ENCODE measurements around the gene BAG5. TPM values are rescaled to one million over a fixed set of nuclear protein-coding genes. Genes with fewer than 3 reads are reported as not detected.
"Not testable (repeated sequence)": the region's sequence is repeated elsewhere in the genome, so short reads cannot be mapped to it uniquely, and the experiment has no call there.

Gene BAG5, protein sequence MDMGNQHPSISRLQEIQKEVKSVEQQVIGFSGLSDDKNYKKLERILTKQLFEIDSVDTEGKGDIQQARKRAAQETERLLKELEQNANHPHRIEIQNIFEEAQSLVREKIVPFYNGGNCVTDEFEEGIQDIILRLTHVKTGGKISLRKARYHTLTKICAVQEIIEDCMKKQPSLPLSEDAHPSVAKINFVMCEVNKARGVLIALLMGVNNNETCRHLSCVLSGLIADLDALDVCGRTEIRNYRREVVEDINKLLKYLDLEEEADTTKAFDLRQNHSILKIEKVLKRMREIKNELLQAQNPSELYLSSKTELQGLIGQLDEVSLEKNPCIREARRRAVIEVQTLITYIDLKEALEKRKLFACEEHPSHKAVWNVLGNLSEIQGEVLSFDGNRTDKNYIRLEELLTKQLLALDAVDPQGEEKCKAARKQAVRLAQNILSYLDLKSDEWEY
- 23.1 and 32.6 TPM in 2 replicates for total RNA-seq (2014; rRNA removed; shearing (Covaris generic); ENCODE audit: low replicate concordance)

DNA sequence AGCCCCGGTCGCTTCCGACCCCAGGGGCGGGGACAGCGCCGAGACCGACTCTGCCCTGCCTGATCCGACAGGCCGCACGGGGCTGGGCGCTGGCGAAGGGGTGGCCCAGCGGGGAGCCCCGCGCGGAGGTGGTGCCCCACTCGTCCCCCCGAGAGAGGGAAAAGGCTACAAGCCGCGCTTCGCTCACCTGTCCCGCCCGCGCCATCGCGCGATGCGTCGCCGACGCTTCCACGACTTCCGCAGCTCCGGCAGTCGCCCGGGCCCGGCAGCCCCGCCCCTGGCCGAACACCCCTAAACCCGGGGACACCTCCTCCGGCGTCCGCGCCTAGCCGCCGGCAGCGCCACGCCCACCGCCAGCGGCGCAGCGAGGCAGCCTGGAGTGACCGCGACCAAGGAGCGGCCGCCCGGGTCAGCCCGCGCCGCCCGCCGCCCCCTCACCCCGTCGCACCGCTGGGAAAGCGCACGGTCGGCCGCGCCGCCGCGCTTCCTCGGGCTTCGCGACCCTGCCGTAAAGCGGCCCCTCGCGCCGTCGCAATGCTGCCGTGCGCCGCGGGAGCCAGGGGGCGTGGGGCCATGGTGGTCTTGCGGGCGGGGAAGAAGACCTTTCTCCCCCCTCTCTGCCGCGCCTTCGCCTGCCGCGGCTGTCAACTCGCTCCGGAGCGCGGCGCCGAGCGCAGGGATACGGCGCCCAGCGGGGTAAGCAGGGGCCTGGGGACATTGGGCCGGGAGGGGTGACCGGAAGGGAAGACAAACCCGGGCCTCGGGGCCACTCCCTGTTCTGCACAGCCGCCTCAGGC lies at the start of gene BAG5, which contains the start of gene COA8:
Gene BAG5, minus strand, starts transcription at position 229 of the 797 bp plus-strand sequence. CDS start 1,493 bp downstream, outside the sequence.
Gene COA8, plus strand, starts transcription at position 532 of the 797 bp plus-strand sequence. Its CDS starts 42 bp downstream, at position 574.
- Histone ChIP-seq H3K36me3 (ENCODE audit: insufficient read depth, low read length) (peaks cover 31% of the 10 kb centered on the region; the same call in 1 of the 2 replicates), H3K27ac (ENCODE audit: low read length) (peak within 1 kb of the TSS; percentile 72), H2AFZ (ENCODE audit: low read length) (peak within 1 kb of the TSS; percentile 62; the same call in 1 of the 2 replicates), H3K9me2 (replicated peaks; ENCODE audit: insufficient read depth, low read length) (no peaks in the 10 kb centered on the region), H3K9me3 (ENCODE audit: low read length) (no peaks in the 10 kb centered on the region), H3K4me2 (ENCODE audit: low read depth, low read length, poor library complexity, severe bottlenecking) (peak within 1 kb of the TSS; percentile 75), H3K4me1 (ENCODE audit: low read length) (peaks cover 51% of the 10 kb centered on the region), H3K27me3 (ENCODE audit: low read length) (no peaks in the 10 kb centered on the region), H4K20me1 (ENCODE audit: insufficient read depth, low read depth, low read length) (peaks cover 45% of the 10 kb centered on the region), H3K9ac (ENCODE audit: low read length) (peak within 1 kb of the TSS; percentile 91), H3K4me3 (ENCODE audit: low read length) (peak within 1 kb of the TSS; percentile 94), H3K79me2 (ENCODE audit: low read length) (peaks cover 96% of the 10 kb centered on the region)
- DNase-seq, result peak; percentile 97

DNA sequence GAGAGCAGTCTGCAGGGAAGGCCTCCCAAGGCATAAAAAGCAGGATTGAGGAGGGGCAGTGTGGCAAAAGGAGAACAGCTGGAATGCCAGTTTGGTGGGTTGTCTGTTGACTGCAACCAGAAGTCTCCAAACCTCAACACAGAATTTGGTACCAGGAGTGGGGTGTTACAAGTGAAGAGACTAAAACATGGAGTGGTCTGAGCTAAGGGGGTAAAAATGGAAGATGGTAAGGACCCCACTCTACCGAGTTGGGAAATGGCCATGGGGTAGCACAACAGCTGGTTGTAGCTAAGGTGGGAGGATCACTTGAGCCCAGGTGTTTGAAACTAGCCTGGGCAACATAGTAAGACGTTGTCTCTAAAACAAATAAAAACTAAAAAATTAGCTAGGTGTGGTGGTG lies 48.8 kb upstream of the BAG5 start:
- Histone ChIP-seq H3K4me2 (ENCODE audit: low read depth, low read length, poor library complexity, severe bottlenecking) (no peak overlapping the region), H3K27me3 (ENCODE audit: low read length) (no peaks in the 10 kb centered on the region), H3K4me1 (ENCODE audit: low read length) (0 out of 2 replicates have a peak, but pooled peaks cover 3% of the 10 kb centered on the region), H3K9ac (ENCODE audit: low read length) (no peak overlapping the region), H3K27ac (ENCODE audit: low read length) (no peak overlapping the region), H4K20me1 (ENCODE audit: insufficient read depth, low read depth, low read length) (no peaks in the 10 kb centered on the region), H3K9me2 (replicated peaks; ENCODE audit: insufficient read depth, low read length) (no peaks in the 10 kb centered on the region), H2AFZ (ENCODE audit: low read length) (no peak overlapping the region), H3K4me3 (ENCODE audit: low read length) (no peak overlapping the region), H3K79me2 (ENCODE audit: low read length) (no peaks in the 10 kb centered on the region), H3K36me3 (ENCODE audit: insufficient read depth, low read length) (no peaks in the 10 kb centered on the region), H3K9me3 (ENCODE audit: low read length) (peaks cover 6% of the 10 kb centered on the region; the same call in 1 of the 2 replicates)
- no peak for DNase-seq

DNA sequence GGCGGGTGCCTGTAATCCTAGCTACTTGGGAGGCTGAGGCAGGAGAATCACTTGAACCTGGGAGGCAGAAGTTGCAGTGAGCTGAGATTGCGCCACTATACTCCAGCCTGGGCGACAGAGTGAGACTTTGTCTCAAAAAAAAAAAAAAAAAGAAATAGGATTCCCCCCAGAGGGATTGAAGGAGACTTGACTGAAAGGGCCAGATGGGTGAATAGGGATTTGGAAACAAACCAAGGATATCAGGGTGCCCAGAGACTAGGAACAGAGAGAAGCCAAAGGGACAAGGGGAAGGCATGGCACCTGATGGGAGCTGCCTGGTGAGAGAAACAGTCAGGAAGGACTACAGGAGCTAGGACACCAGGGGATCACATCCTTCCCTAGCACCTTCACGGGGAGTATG lies 46.6 kb upstream of the BAG5 start:
- not testable (repeated sequence) for H3K27ac ChIP-seq (ENCODE audit: low read length); H3K4me3 ChIP-seq (ENCODE audit: low read length); H3K4me2 ChIP-seq (ENCODE audit: low read depth, low read length, poor library complexity, severe bottlenecking); H3K9me3 ChIP-seq (ENCODE audit: low read length); H3K9me2 ChIP-seq (replicated peaks; ENCODE audit: insufficient read depth, low read length); DNase-seq; H3K9ac ChIP-seq (ENCODE audit: low read length); H2AFZ ChIP-seq (ENCODE audit: low read length); H3K27me3 ChIP-seq (ENCODE audit: low read length); H3K79me2 ChIP-seq (ENCODE audit: low read length); H3K4me1 ChIP-seq (ENCODE audit: low read length); H4K20me1 ChIP-seq (ENCODE audit: insufficient read depth, low read depth, low read length); H3K36me3 ChIP-seq (ENCODE audit: insufficient read depth, low read length)

DNA sequence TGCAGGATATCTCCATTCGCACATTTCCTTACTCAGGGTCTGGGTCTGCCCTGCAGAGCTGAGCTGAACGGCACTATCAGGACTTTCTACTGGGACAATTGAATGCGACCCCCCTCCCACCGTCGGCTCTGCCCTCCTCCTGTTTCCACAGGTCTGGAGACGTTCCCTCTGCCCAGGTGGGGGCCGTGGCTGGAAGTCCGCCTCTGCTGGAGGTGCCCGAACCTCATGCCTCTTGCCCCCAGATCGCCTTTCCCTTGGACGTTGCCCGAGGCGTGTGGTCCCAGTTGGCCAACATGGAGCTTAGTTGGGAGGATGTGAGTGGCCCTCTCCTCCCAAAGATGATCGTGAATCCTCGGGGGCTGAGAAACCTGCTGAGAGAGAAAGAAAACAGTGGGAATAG lies 45.4 kb upstream of the BAG5 start:
- H4K20me1 ChIP-seq (ENCODE audit: insufficient read depth, low read depth, low read length), result no peaks in the 10 kb centered on the region
- H3K79me2 ChIP-seq (ENCODE audit: low read length), result no peaks in the 10 kb centered on the region
- no peak overlapping the region for H3K4me2 ChIP-seq (ENCODE audit: low read depth, low read length, poor library complexity, severe bottlenecking)
- H3K27me3 ChIP-seq (ENCODE audit: low read length), result no peaks in the 10 kb centered on the region
- peaks cover 6% of the 10 kb centered on the region; the same call in 1 of the 2 replicates for H3K9me3 ChIP-seq (ENCODE audit: low read length)
- H2AFZ ChIP-seq (ENCODE audit: low read length), result no peak overlapping the region
- H3K4me1 ChIP-seq (ENCODE audit: low read length), result 0 out of 2 replicates have a peak, but pooled peaks cover 3% of the 10 kb centered on the region
- H3K36me3 ChIP-seq (ENCODE audit: insufficient read depth, low read length), result no peaks in the 10 kb centered on the region
- DNase-seq, result no peak
- H3K27ac ChIP-seq (ENCODE audit: low read length), result no peak overlapping the region
- no peaks in the 10 kb centered on the region for H3K9me2 ChIP-seq (replicated peaks; ENCODE audit: insufficient read depth, low read length)
- no peak overlapping the region for H3K4me3 ChIP-seq (ENCODE audit: low read length)
- no peak overlapping the region for H3K9ac ChIP-seq (ENCODE audit: low read length)

DNA sequence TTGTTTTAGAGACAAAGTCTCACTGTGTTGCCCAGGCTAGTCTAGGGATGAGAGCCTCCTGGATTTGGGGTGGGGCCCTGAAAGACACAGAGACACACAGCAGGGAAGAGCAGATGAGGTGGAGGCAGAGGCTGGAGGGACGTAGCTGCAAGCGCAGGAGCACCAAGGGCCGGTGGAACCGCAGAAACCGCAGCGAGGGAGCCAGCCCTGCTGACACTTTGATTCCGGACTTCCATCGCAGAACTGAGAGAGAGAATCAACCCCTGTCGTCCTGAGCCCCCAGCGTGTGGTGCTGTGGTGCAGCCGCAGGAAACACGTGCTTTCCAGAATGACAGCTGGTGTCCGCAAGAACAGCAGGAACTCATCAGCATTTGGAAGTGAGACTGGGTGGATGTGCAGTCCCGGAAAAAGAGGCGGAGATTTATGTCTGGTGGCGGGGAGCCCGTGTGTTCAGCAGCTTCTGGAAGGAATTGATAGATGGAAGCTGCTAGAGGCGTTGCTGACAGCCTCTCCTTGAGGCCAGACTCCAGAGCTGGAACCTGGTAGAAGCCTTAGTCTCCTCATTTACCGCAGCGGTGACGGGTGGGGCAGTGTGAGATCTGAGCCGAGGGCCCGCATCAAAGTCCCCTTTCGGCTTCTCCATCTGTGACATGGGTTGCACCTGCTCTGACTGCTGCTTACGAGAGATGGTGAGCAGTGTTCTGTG lies 44.7 kb upstream of the BAG5 start:
- peaks cover 6% of the 10 kb centered on the region; the same call in 1 of the 2 replicates for H3K9me3 ChIP-seq (ENCODE audit: low read length)
- H4K20me1 ChIP-seq (ENCODE audit: insufficient read depth, low read depth, low read length), result no peaks in the 10 kb centered on the region
- H3K36me3 ChIP-seq (ENCODE audit: insufficient read depth, low read length), result no peaks in the 10 kb centered on the region
- H3K79me2 ChIP-seq (ENCODE audit: low read length), result no peaks in the 10 kb centered on the region
- no peak overlapping the region for H3K4me3 ChIP-seq (ENCODE audit: low read length)
- 0 out of 2 replicates have a peak, but pooled peaks cover 3% of the 10 kb centered on the region for H3K4me1 ChIP-seq (ENCODE audit: low read length)
- H3K27ac ChIP-seq (ENCODE audit: low read length), result no peak overlapping the region
- no peaks in the 10 kb centered on the region for H3K9me2 ChIP-seq (replicated peaks; ENCODE audit: insufficient read depth, low read length)
- no peak overlapping the region for H2AFZ ChIP-seq (ENCODE audit: low read length)
- no peak overlapping the region for H3K9ac ChIP-seq (ENCODE audit: low read length)
- H3K4me2 ChIP-seq (ENCODE audit: low read depth, low read length, poor library complexity, severe bottlenecking), result no peak overlapping the region
- DNase-seq, result no peak
- no peaks in the 10 kb centered on the region for H3K27me3 ChIP-seq (ENCODE audit: low read length)

DNA sequence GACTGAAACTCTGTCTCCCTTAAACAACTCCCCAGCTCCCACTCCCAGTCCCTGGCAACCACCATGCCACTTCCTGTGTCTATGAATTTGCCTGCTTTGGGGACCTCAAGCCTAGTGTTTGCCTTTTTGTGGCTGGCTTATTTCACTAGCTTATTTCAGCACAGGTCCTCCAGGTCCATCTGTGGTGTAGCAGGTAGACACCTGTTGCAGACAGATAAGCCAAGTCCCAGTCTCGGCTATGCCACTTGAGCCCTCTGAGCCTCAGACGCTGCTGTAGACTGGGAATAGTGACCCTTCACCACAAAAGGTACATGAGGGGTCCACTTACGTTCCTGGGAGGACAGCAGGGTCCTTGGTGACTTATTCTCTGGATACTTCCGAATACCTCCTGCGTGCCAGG lies 42.2 kb upstream of the BAG5 start:
- Histone ChIP-seq H3K4me2 (ENCODE audit: low read depth, low read length, poor library complexity, severe bottlenecking) (no peak overlapping the region), H3K9me3 (ENCODE audit: low read length) (no peaks in the 10 kb centered on the region), H3K9ac (ENCODE audit: low read length) (no peak overlapping the region), H3K27me3 (ENCODE audit: low read length) (no peaks in the 10 kb centered on the region), H3K4me3 (ENCODE audit: low read length) (no peak overlapping the region), H3K79me2 (ENCODE audit: low read length) (no peaks in the 10 kb centered on the region), H3K36me3 (ENCODE audit: insufficient read depth, low read length) (no peaks in the 10 kb centered on the region), H3K27ac (ENCODE audit: low read length) (no peak overlapping the region), H3K4me1 (ENCODE audit: low read length) (0 out of 2 replicates have a peak, but pooled peaks cover 3% of the 10 kb centered on the region), H4K20me1 (ENCODE audit: insufficient read depth, low read depth, low read length) (no peaks in the 10 kb centered on the region), H2AFZ (ENCODE audit: low read length) (no peak overlapping the region), H3K9me2 (replicated peaks; ENCODE audit: insufficient read depth, low read length) (no peaks in the 10 kb centered on the region)
- no peak for DNase-seq

DNA sequence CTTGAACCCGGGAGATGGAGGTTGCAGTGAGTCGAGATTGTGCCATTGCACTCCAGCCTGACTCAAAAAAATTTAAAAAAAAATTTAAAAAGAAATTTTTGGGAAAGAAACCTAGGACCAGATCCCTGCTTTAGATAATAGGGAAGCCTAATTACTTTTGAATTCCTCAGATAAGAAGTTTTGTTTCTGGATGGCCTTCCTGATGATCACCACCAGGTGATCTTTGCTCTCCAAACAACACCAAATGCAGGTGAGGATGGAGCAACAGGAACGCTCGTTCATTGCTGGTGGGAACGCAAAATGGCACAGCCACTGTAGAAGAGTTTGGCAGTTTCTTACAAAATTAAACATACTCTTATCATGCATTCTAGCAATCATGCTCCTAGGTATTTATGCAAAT lies 38.0 kb upstream of the BAG5 start:
- Histone ChIP-seq H2AFZ (ENCODE audit: low read length) (no peak overlapping the region), H3K9ac (ENCODE audit: low read length) (no peak overlapping the region), H3K9me2 (replicated peaks; ENCODE audit: insufficient read depth, low read length) (no peaks in the 10 kb centered on the region), H3K27ac (ENCODE audit: low read length) (no peak overlapping the region), H3K9me3 (ENCODE audit: low read length) (no peaks in the 10 kb centered on the region), H3K4me3 (ENCODE audit: low read length) (no peak overlapping the region), H3K36me3 (ENCODE audit: insufficient read depth, low read length) (no peaks in the 10 kb centered on the region), H4K20me1 (ENCODE audit: insufficient read depth, low read depth, low read length) (no peaks in the 10 kb centered on the region), H3K27me3 (ENCODE audit: low read length) (no peaks in the 10 kb centered on the region), H3K79me2 (ENCODE audit: low read length) (no peaks in the 10 kb centered on the region), H3K4me2 (ENCODE audit: low read depth, low read length, poor library complexity, severe bottlenecking) (no peak overlapping the region), H3K4me1 (ENCODE audit: low read length) (no peaks in the 10 kb centered on the region)
- no peak for DNase-seq

All from Karpas-422 (cell line).